ENCODE data around the gene TSPAN2.

The TSPAN2 gene

DNA sequence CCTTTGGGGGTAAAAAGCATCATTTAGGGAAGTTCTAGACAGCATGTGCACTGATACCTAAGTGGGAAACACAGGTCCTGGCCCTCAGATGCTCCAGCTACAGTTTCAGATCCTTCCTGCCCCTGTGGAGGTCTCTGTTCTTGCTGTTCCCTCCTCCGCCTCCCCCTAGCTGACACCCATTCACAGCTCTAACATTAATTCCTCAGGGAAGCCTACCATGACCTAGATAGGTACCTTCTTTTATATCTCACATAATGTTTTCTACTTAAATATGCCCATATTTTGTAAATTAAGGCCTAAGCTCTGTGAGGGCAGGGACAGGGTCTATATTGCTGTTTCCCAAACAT, 11.3 kb downstream of the TSPAN2 start:
- H2AFZ ChIP-seq (ENCODE audit: low read depth, low read length, severe bottlenecking), result no peak overlapping the region
- no peak overlapping the region for H3K4me3 ChIP-seq (ENCODE audit: insufficient read depth, low read length, poor library complexity, severe bottlenecking)
- H3F3A ChIP-seq (ENCODE audit: insufficient read depth), result no peaks in the 10 kb centered on the region
- no peaks in the 10 kb centered on the region for H3K27me3 ChIP-seq (ENCODE audit: low read length)
- no peak for TF ChIP-seq EZH2phosphoT487 (conservative IDR thresholded peaks at IDR 0.05; ENCODE audit: low read length)
- TF ChIP-seq, protein P1, sequence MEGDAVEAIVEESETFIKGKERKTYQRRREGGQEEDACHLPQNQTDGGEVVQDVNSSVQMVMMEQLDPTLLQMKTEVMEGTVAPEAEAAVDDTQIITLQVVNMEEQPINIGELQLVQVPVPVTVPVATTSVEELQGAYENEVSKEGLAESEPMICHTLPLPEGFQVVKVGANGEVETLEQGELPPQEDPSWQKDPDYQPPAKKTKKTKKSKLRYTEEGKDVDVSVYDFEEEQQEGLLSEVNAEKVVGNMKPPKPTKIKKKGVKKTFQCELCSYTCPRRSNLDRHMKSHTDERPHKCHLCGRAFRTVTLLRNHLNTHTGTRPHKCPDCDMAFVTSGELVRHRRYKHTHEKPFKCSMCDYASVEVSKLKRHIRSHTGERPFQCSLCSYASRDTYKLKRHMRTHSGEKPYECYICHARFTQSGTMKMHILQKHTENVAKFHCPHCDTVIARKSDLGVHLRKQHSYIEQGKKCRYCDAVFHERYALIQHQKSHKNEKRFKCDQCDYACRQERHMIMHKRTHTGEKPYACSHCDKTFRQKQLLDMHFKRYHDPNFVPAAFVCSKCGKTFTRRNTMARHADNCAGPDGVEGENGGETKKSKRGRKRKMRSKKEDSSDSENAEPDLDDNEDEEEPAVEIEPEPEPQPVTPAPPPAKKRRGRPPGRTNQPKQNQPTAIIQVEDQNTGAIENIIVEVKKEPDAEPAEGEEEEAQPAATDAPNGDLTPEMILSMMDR (IDR thresholded peaks at IDR 0.05; ENCODE audit: insufficient read depth, low read length, poor library complexity, severe bottlenecking), result no peak
- H3K4me2 ChIP-seq (ENCODE audit: low read depth, low read length, poor library complexity, severe bottlenecking), result no peak overlapping the region
- no peaks in the 10 kb centered on the region for H3K9me2 ChIP-seq (replicated peaks; ENCODE audit: insufficient read depth, low read length)
- H3K9ac ChIP-seq (ENCODE audit: low read length), result no peak overlapping the region
- H3K27ac ChIP-seq (ENCODE audit: low read depth, low read length), result no peak overlapping the region
- no peaks in the 10 kb centered on the region for H3K36me3 ChIP-seq (ENCODE audit: low read length)
- H4K20me1 ChIP-seq (ENCODE audit: low read depth, low read length), result no peaks in the 10 kb centered on the region
- H3K9me3 ChIP-seq (ENCODE audit: insufficient read depth, low read length), result no peaks in the 10 kb centered on the region
- no peaks in the 10 kb centered on the region for H3K79me2 ChIP-seq (ENCODE audit: insufficient read depth, low read length)

DNA sequence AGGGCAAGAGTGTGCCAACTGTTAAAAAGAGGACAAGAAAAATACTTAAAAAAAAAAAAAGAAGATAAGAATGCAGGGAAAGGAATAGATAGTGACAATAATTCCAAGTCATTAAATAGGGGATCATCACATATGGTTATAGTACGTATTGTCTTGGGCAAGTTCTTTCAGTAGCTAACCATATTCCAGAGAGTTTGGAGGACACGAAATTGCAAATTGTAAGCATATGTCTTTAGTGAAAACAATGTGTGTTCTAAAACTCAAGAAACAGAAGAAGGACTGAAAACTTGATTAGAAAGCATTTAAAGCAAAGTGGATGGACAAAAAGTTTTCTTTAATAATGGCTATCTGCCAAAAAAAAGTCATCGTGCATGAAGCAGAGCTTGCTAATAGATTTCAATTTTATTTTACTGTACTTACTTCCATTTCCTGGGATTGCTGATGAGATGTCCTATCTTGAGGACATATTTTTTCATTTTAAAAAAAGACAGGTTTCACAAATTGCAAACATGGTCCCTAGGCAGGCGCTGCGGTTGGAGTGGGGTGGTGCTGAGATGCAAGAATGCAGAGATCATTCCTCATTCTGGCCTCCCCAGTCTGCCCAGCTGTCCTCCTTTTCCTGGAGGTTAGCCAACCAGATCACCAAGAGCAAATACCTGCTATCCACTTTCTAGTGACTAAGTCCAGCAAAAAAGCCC, 11.9 kb downstream of the TSPAN2 start:
- no peak overlapping the region for H3K4me3 ChIP-seq (ENCODE audit: insufficient read depth, low read length, poor library complexity, severe bottlenecking)
- no peaks in the 10 kb centered on the region for H3K9me2 ChIP-seq (replicated peaks; ENCODE audit: insufficient read depth, low read length)
- no peaks in the 10 kb centered on the region for H3F3A ChIP-seq (ENCODE audit: insufficient read depth)
- H2AFZ ChIP-seq (ENCODE audit: low read depth, low read length, severe bottlenecking), result no peak overlapping the region
- no peaks in the 10 kb centered on the region for H4K20me1 ChIP-seq (ENCODE audit: low read depth, low read length)
- H3K36me3 ChIP-seq (ENCODE audit: low read length), result no peaks in the 10 kb centered on the region
- no peaks in the 10 kb centered on the region for H3K9me3 ChIP-seq (ENCODE audit: insufficient read depth, low read length)
- H3K79me2 ChIP-seq (ENCODE audit: insufficient read depth, low read length), result no peaks in the 10 kb centered on the region
- no peak overlapping the region for H3K9ac ChIP-seq (ENCODE audit: low read length)
- H3K4me2 ChIP-seq (ENCODE audit: low read depth, low read length, poor library complexity, severe bottlenecking), result no peak overlapping the region
- no peaks in the 10 kb centered on the region for H3K27me3 ChIP-seq (ENCODE audit: low read length)
- TF ChIP-seq EZH2phosphoT487 (conservative IDR thresholded peaks at IDR 0.05; ENCODE audit: low read length), result no peak
- TF ChIP-seq, protein P1 (IDR thresholded peaks at IDR 0.05; ENCODE audit: insufficient read depth, low read length, poor library complexity, severe bottlenecking), result no peak
- H3K27ac ChIP-seq (ENCODE audit: low read depth, low read length), result no peak overlapping the region

DNA sequence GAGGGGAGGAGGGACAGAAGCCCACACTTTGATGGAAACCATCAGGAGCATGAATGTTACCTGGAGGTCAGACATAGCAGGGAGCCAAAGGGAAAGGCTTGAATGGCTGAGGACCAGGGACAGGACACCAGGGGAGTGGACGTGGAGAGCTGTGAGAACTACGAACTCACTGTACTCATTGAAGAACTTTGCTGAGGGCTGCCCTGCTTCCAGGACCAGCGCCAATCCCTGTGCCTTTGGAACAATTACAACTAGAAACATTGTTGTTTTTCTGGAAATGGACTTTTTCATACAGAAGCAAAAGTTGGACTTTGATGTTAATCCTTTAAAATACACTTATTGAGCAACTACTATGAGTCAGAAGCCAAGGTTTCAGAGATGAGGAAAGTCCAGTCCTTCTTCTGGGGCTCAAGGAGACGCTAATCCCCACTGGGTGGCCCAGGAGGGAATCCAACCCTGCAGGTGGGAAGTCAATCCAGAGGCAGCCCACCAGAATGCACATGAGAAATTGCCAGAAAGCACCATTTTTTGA, 12.9 kb downstream of the TSPAN2 start:
- Histone ChIP-seq H4K20me1 (ENCODE audit: low read depth, low read length) (no peaks in the 10 kb centered on the region), H3F3A (ENCODE audit: insufficient read depth) (no peaks in the 10 kb centered on the region), H3K4me3 (ENCODE audit: insufficient read depth, low read length, poor library complexity, severe bottlenecking) (no peak overlapping the region), H3K79me2 (ENCODE audit: insufficient read depth, low read length) (no peaks in the 10 kb centered on the region), H3K9ac (ENCODE audit: low read length) (no peak overlapping the region), H3K9me3 (ENCODE audit: insufficient read depth, low read length) (no peaks in the 10 kb centered on the region), H2AFZ (ENCODE audit: low read depth, low read length, severe bottlenecking) (no peak overlapping the region), H3K9me2 (replicated peaks; ENCODE audit: insufficient read depth, low read length) (no peaks in the 10 kb centered on the region), H3K4me2 (ENCODE audit: low read depth, low read length, poor library complexity, severe bottlenecking) (no peak overlapping the region), H3K27me3 (ENCODE audit: low read length) (no peaks in the 10 kb centered on the region), H3K27ac (ENCODE audit: low read depth, low read length) (no peak overlapping the region), H3K36me3 (ENCODE audit: low read length) (no peaks in the 10 kb centered on the region)
- no peak for TF ChIP-seq EZH2phosphoT487 (conservative IDR thresholded peaks at IDR 0.05; ENCODE audit: low read length)
- TF ChIP-seq, protein P1 (IDR thresholded peaks at IDR 0.05; ENCODE audit: insufficient read depth, low read length, poor library complexity, severe bottlenecking), result no peak

Data from SU-DHL-6 (cell line).